ENCODE results near the gene SPIB.
"Not testable (repeated sequence)": the region's sequence is repeated elsewhere in the genome, so short reads cannot be mapped to it uniquely, and the experiment has no call there.

The SPIB gene

DNA sequence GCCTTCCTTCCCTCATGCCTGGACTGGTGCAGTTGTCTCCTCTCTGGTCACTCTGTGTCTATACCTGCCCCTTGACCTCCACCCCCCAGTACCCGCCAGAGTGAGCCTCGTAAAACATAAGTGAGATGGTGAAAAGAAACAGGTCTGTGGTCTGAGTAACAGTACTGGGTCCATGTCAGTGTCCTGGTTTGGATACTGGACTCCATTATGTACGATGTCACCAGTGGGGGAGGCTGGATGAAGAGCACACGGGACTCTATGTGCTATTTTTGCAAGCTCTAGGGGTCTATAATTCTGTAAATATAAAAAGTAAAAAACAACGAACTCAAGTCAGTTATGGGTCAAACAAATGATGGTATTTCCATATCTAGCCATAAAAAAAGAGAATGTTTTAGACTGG, 28.3 kb downstream of the SPIB start:
- DNase-seq, result no peak

- DNase-seq, result no peak
Measured at GRCh38 chr19:50447750-50448149, 29.0 kb downstream of the SPIB start.

GRCh38 chr19:50449236-50449899, 30.6 kb downstream of the SPIB start:
- DNase-seq, result no peak

GRCh38 chr19:50450369-50451222, 31.9 kb downstream of the SPIB start:
- no peak for DNase-seq

GRCh38 chr19:50451223-50451534, 32.4 kb downstream of the SPIB start:
- DNase-seq, result no peak

DNA sequence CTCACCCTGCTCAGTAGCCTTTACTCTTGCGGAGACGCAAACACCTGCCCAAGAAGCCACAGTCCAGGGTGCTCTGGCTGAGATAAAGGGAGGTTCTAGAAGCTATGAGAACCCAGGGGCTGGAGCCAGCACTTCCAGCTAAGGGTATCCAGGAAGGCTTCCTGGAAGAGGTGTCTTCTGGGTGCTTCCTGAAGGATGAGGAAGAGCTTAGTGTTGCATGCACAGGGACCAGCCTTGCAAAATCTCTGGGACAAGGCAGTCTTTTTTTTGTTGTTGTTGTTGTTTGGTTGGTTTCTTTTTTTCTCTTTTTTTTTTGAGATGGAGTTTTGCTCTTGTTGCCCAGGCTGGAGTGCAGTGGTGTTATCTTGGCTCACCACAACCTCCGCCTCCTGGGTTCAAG, 34.5 kb downstream of the SPIB start:
- no peak for DNase-seq

DNA sequence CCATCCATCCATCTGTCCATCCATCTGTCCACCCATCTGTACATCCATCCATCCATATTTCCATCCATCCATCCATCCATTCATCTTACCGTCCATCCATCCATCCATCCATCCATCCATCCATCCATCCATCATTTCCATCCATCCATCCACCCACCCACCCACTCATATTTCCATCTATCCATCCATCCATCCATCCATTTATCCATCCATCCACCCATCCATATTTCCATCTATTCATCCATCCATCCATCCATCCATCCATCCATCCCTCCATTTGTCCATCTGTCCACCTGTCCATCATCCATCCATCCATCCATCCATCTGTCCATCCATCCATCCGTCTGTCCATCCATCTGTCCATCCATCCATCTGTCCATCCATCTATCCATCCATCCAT, 37.3 kb downstream of the SPIB start:
- DNase-seq, result no peak

DNA sequence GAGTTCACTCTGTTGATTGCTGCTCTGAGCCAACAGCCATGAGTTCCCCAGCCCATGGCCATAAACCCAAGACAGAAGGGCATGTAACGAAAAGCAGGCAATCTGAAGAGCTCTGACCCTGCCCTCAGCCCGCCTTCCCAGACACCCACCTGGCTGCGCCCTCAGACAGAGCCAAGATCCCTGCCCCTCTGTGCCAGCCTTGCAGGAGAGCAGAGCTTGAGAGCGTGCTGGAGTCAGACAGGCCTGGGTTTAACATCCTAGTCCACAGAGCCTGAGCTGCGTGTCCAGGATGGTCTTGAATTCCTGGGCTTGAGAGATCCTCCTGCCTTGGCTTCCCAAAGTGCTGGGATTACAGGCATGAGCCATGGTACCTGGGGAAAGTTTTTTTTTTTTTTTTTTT, 38.6 kb downstream of the SPIB start:
- DNase-seq, result no peak

DNA sequence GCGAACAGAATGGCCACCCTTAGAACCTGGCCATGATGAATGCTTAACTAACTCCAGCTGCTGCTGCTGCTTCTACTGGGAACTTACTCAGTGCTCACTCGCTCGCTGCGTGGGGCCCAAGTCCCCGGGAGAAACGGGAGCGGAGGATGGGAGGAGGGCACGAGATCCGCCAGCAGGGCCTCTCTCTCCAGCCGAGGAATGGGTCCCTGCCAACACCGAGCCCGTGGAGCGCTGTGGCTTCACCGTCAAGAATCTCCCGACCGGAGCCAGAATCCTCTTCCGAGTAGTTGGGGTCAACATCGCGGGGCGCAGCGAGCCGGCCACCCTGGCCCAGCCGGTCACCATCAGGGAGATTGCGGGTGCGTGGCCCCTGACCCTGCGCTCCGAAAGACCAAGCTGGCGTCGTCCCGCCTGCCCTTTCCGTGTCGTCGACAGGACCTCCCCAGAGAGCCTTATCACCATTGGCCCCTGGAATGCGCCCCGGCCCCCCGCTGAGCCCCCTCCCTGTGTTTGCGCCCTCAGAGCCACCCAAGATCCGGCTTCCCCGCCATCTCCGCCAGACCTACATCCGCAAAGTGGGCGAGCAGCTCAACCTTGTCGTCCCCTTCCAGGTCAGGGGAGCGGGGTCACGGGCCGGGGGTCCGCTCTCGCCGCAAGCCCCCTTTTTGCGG, 39.8 kb downstream of the SPIB start:
- DNase-seq, result no peak

DNA sequence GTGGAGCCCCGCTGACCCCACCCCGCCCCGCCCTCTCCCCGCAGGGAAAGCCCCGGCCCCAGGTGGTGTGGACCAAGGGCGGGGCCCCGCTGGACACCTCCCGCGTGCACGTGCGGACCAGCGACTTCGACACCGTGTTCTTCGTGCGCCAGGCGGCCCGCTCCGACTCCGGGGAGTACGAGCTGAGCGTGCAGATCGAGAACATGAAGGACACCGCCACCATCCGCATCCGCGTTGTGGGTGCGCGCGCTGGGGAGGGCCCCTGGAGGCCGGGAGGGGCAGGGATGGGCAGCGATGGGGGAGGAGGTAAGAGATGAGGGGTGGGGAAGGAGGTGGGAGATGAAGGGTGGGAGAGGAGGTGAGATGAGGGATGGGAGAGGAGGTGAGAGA, 40.3 kb downstream of the SPIB start:
- DNase-seq, result no peak

GRCh38 chr19:50459638-50460037, 40.9 kb downstream of the SPIB start:
- DNase-seq, result no peak

DNA sequence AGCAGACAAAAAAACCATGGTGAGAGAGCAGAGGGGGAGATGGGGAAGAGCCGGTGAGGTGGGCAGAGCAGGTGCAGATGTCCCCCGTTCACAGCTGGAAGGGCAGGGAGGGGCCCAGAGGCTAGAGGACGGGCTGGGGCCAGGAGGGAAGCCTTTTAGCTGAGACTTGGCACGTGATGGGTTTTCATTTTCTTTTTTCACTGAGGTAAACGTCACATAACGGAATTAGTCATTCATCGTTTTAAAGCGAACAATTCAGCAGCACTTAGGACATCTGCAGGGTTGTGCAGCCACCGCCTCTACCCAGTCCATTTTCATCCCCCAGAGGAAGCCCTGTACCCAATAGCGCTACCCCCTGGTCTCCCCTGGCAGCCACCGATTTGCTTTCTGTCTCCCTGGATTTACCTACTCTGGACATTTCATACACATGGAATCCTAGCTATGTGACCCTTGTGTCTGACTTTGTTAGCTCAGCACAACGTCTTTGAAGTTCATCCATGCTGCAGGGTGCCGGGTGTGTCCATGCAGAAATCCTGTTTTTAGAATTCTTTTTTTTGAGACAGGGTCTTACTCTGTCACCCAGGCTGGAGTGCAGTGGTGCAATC, 41.5 kb downstream of the SPIB start:
- DNase-seq, result no peak

DNA sequence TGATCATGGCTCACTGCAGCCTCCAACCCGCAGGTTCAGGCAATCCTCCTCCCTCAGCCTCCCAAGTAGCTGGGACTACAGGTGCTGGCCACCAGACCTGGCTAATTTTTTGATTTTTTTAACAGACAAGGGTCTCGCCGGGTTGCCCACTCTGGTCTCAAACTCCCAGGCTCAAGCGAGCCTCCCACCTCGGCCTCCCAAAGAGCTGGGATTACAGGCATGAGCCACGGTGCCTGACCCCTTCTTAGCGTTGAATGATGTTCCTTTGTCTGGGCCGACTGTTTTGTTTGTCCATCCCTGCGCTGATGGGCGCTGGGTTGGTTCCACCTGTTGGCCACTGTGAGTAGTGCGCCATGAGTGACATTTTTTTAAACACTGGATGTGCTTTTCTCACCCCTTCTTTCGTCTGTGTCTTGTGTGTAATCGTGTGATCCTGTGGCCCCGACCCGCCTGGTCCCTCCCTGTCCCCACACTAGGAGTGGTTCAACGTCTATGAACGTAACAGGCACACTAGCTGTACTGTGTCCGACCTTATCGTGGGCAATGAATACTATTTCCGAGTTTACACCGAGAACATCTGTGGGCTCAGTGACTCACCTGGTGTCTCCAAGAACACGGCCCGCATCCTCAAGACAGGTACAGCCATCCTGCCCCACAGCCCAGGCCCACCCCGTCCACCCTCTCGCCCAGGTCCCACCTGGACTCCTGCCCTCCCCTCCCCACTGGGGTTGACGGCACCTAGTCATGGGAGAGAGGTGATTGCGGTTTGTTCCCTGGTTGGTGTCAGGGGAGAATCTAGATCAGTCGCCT, 42.5 kb downstream of the SPIB start:
- DNase-seq, result peak; percentile 34

DNA sequence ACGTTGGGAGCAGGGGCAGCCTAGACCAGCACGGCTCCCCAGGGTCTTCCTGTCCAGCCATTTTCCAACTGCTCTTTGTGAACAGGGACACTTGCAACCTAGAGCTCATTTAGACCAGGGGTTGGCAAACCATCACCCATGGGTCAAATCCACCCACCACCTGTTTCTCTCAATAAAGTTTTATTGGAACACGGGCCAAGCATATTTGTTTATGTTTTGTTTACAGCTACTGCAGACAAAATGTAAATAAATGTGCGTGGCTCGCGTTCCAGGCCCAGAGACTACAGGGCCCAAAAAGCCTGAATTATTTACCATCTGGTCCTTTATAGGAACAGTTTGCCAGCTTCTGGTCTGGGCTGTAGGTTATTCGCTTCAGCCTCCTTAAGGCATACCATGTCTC, 44.2 kb downstream of the SPIB start:
- no peak for DNase-seq

DNA sequence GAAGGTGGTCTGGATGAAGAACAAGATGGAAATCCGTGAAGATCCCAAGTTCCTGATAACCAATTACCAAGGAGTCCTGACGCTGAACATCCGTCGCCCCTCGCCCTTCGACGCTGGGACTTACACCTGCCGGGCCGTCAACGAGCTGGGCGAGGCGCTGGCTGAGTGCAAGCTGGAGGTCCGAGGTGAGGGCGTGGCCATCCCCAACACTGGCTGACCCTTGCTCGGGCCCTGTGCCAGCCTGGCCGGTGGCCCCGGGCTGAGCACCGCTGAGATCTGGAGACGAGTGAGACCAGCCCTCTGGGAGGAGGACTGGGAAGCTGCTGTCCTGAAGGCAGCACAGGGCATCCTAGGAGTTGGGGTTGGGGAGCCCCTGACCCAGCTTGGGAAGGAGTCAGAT, 45.6 kb downstream of the SPIB start:
- no peak for DNase-seq

GRCh38 chr19:50465000-50465399, 46.3 kb downstream of the SPIB start:
- DNase-seq, result no peak

DNA sequence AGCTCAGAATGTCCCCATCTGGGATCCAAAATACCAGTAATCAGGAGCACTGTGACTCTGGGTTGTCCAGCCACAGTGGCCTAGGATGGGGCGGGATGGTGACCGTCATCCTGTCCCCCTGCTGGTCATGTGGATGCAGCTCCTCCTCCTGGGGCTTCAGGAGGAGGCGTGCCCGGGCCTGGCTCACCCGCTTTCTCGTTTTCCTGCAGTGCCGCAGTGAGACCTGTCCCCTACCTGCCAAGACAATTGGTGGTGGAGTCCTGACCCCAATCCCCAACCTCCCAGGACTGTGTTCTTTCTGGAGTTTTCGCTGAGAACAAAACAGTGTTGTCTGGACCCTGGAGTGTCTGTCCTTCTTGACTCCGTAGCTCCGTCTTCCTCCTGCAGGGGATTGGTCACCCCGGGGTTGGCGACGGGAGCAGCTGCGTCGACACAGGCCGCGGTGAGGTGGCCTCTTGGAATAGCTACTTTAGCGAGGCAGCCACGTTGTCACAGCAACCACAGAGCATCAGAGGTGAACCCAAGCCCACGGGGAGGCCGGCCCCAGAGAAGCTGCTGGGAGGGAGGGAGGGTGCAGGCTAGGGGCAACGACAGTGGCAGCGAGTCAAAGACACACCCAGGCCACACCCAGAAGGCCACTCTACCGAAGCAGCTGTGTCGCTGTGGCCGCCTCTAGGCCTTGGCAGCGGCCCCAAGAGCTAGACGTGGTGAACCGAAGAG, 47.4 kb downstream of the SPIB start:
- peak; percentile 75 for DNase-seq

GRCh38 chr19:50466706-50467039, 47.9 kb downstream of the SPIB start:
- DNase-seq, result no peak

GRCh38 chr19:50467566-50467965, 48.8 kb downstream of the SPIB start:
- DNase-seq, result no peak

GRCh38 chr19:50468818-50469217, 50.1 kb downstream of the SPIB start:
- DNase-seq, result no peak

DNA sequence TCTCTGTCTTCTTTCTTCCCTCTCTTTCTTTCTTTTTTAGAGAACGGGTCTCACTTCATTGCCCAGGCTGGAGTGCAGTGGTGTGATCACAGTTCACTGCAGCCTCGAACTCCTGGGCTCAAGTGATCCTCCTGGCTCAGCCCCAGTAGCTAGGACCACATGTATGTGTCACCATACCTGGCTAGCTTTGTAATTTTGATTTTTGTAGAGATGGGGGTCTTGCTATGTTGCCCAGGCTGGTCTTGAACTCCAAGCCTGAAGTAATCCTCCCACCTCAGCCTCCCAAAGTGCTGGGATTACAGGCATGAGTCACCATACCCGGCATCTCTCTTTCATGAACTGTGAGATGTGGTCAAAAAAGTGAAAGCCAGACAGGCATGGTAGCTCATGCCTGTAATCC, 54.6 kb downstream of the SPIB start:
- DNase-seq, result not testable (repeated sequence)

DNA sequence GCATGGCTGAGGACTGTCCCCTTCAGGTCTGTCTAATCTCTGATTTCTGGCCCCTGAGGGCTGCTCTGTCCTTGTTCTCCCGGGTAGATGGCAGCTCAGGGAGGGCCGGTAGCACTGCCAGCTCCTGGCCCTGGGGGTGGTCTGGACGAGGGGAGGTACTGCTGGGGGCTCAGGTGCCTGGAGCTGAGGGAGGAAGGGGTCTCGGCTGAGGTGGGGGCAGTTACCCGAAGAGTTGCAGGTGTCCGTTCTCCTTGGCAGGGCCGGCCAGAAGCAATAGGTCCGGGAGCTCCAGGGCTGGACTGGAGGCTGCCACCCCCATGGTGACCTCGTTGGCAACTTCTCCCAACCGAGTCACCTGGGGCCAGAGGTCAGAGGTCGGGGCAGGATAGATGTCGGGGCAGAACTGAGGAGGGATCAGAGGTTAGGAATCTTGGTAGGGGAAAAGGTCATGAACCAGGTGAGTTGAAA, 56.4 kb downstream of the SPIB start:
- DNase-seq, result no peak
